22Rv1 (cell line): ENCODE data around the gene SPATA6L.

Source experiments
- ZFX ChIP-seq: fragments of 450-650 bp; IDR thresholded peaks from 2 replicates; pipeline ENCODE4 v1.6.1; 2017; ENCODE audit warnings: antibody characterized with exemption, borderline replicate concordance
- TF ChIP-seq, protein P1 (sequence below): fragments of 450-650 bp; IDR thresholded peaks from 2 replicates; pipeline ENCODE4 v1.5.1; 2017; ENCODE audit warnings: mild to moderate bottlenecking

DNA sequence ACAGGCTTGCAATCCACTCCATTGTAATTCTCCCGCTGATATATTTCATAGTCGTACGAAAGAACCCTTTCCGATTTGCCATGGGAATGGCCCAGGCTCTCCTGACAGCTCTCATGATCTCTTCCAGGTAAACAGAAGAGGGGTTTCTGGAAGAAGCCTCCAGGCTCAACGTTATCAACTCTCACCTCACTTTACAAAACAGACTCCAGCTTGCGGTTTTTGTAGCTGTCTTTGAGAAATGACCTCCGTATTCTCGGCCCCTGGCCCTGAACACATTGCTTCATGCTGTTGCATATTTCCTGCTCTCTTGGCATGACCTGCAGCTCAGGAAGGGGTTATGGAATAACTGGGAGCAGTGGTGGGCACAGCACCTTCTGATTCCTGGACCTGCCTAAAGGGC lies 90.3 kb downstream of the SPATA6L start:
- TF ChIP-seq, protein P1, sequence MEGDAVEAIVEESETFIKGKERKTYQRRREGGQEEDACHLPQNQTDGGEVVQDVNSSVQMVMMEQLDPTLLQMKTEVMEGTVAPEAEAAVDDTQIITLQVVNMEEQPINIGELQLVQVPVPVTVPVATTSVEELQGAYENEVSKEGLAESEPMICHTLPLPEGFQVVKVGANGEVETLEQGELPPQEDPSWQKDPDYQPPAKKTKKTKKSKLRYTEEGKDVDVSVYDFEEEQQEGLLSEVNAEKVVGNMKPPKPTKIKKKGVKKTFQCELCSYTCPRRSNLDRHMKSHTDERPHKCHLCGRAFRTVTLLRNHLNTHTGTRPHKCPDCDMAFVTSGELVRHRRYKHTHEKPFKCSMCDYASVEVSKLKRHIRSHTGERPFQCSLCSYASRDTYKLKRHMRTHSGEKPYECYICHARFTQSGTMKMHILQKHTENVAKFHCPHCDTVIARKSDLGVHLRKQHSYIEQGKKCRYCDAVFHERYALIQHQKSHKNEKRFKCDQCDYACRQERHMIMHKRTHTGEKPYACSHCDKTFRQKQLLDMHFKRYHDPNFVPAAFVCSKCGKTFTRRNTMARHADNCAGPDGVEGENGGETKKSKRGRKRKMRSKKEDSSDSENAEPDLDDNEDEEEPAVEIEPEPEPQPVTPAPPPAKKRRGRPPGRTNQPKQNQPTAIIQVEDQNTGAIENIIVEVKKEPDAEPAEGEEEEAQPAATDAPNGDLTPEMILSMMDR: no peak
- no peak for TF ChIP-seq ZFX
